Left renal pelvis (tissue), 4 donors: ENCODE measurements around the gene CCT4. TPM values are rescaled to one million over a fixed set of nuclear protein-coding genes. Genes with fewer than 3 reads are reported as not detected.
"Not testable (repeated sequence)": the region's sequence is repeated elsewhere in the genome, so short reads cannot be mapped to it uniquely, and the experiment has no call there.

ENCODE experiments used
- DNase-seq, 4 donors: peaks; one replicate each; pipeline ENCODE4 v3.0.0-alpha.2; 2013; ENCODE audit warnings: low read depth in 4 of 4, low spot score in 3 of 4
- polyA plus RNA-seq, 4 donors: library from polyadenylated mRNA; unstranded; fragments of 120-200 nt; gene quantifications; one replicate each; pipeline ENCODE4 v1.2.1, GENCODE V29; 2013; ENCODE audit not compliant: insufficient read length in 4 of 4

CCT4 gene
- 100 to 1,000 TPM; 134 to 202 (median 174) TPM for polyA plus RNA-seq

GRCh38 chr2:61888267-61889055 is at the start of gene CCT4:
Gene CCT4 (minus strand): TSS chr2:61888656. CDS start chr2:61888507, 149 bp downstream.
- DNase-seq: peak; percentile 78 to 81 (median 80)

- DNase-seq: no peak
Measured at GRCh38 chr2:61937886-61938285, 49.4 kb upstream of the CCT4 start.

DNA sequence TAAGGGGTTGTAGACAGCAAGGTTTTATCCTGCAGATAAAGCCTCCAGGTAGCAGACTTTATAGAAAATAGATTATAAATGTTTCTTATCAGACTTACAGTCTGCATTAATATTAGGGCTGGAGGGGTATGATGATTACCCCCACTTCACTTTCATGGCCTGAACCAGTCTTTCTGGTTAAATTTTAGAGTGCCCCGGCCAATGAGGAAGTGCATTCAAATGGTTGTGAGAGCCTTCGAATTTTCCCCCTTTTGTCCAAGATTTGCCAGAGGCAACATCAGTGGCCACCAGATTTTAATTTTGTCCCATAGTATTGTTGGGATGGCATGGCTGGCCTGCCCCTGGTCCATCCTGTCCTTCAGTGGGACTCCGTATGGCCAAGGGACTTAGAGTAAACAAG is 48.6 kb upstream of the CCT4 start:
- no peak for DNase-seq

DNA sequence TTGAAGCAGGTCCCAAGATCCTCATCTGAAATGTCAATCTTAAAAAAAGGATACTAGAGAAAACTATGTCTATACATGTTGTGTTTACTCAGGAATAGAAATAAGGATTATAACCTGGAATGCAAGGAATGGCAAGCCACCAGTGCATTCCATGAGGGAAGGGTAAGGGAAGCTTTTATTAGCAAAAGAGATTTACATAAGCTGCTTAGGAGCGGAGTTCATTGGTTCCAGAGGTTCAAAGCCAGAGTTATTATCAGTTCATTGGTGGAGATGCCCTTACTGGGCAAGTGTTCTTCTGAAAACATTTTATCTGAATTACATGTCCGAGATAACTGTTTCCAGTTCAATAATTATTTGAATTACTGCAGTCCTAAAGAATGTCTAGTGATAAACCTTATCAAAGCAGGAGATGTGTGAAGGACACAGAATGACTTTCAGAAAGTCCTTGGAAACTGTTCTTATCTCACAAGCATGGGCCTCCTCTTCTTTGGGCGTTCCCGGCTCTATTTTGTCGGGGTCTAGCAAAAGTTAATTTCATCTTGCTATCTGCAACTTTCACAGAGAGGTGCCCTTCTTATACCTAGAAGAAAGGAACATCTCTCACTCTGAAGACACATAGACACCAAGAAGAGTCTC is 40.5 kb upstream of the CCT4 start:
- DNase-seq: no peak

DNA sequence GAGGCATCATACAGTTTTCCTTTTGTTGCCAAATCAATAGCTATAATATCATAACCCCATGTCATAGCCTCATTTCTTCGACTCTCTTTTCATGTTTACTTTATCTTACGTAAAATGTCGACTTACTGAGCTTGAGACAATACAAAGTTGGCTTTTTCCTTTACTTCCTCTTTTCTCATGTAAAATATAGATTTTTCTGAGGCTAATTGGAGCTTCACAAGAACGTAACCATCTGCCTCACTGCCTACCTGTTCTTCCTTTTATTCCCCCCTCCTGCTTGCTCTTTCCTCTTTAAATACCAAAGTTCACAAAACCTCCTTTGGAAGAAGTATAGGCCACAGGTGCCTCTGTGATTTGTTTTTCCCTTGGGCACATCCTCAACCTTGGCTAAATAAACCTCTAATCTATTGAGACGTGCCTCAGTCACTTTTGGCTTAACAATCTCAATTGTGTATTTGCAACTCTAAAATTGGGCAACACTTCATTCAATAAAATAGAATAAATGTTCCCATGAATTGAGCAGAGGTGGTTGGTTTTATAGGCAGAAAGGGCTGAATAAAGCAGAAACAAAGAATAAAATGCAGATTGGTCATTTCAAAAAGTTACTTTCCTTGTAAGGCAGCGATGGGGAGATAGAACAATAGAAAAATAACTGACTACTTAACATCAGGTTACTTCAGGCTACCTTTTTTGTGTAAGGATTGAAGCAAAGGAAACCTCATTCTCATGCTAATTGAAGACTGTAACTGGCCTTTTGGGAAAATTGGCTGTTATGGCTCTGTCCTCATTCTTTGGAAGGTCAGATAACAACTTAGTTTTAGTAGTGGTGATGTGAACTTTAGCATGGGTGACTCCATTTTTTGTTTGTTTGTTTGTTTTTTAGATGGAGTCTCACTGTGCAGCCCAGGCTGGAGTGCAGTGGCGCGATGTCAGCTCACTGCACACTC is 38.3 kb upstream of the CCT4 start:
- no peak for DNase-seq

- no peak for DNase-seq
Measured at GRCh38 chr2:61924895-61925663, 36.6 kb upstream of the CCT4 start.

- DNase-seq: no peak
Measured at GRCh38 chr2:61922714-61923113, 34.3 kb upstream of the CCT4 start.

GRCh38 chr2:61920548-61920947 is 32.1 kb upstream of the CCT4 start:
- no peak for DNase-seq

- not testable (repeated sequence) for DNase-seq
Measured at GRCh38 chr2:61914794-61915193, 26.3 kb upstream of the CCT4 start.

DNA sequence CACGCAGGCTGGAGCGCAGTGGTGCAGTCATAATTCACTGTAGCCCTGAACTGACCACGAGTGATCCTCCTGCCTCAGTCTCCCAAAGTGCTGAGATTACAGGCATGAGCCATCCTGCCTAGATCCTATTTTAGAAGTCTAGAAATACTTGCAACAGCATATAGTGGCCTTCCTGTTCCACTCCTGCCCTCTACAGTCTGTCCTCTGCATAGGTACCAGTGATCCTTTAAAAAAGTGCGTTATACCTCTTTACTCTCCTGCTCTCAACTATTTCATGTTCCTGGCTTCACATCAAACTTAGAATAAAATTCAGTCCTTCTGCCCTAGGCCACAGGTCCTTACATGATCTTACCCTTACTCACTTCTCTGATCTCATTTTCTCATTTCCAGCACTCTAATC is 23.1 kb upstream of the CCT4 start:
- no peak for DNase-seq

DNA sequence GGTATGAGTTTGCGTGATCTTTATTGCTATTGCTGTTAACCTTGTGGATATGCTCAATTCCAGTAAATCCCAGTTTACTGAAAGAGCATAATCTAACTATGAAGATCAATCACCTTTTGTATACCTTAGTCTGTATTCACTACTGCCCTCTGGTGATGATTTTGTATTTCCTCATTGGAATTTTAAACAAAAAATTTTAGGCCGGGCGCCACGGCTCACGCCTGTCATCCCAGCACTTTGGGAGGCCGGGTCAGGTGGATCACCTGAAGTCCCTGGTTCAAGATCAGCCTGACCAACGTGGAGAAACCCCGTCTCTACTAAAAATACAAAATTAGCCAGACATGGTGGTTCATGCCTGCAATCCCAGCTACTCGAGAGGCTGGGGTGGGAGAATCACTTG is 22.1 kb upstream of the CCT4 start:
- DNase-seq: no peak

GRCh38 chr2:61909116-61909515 is 20.7 kb upstream of the CCT4 start:
- DNase-seq: no peak

- DNase-seq: no peak
Measured at GRCh38 chr2:61906186-61906470, 17.7 kb upstream of the CCT4 start.

DNA sequence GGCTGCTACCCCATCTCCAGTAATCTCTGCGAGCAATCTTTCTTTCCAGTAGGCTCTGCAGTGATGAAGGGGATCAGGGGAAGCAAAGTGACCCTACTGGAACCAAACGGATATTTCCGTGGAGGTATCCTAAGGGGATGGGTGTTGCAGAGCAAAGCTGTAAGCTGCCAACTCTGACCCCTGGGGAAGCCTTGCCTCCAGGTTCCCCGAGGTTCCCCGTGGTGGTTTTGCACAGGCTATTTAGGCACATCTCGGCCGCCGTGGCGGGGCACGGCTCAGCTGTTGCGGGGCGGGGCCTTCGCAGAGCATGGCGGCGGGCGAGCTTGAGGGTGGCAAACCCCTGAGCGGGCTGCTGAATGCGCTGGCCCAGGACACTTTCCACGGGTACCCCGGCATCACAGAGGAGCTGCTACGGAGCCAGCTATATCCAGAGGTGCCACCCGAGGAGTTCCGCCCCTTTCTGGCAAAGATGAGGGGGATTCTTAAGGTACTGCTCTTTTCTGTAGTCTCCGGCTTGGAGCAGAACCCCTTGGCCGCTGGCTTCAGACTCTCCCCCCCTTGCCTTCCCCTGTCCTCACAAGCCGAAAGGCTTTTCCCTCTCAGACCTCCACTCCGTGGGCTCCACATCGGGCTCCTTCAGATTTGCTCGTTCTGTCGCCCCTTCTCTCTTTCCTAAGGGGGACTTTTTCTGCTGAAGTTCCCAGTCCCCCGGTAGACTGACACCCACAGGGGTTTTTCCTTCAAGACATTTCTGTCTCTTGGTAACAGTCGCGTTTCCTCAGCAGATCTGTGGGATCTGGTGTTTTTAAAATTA is 17.1 kb upstream of the CCT4 start, which contains the start of gene COMMD1:
Gene COMMD1, plus strand, starts transcription at position 303 of the 814 bp plus-strand sequence. Its CDS starts 5 bp downstream, at position 308.
- peak in 2 of 4 donors; percentile 52 to 64 for DNase-seq

- DNase-seq: no peak
Measured at GRCh38 chr2:61900281-61900680, 11.8 kb upstream of the CCT4 start.

- DNase-seq: no peak
Measured at GRCh38 chr2:61898810-61899209, 10.4 kb upstream of the CCT4 start.

DNA sequence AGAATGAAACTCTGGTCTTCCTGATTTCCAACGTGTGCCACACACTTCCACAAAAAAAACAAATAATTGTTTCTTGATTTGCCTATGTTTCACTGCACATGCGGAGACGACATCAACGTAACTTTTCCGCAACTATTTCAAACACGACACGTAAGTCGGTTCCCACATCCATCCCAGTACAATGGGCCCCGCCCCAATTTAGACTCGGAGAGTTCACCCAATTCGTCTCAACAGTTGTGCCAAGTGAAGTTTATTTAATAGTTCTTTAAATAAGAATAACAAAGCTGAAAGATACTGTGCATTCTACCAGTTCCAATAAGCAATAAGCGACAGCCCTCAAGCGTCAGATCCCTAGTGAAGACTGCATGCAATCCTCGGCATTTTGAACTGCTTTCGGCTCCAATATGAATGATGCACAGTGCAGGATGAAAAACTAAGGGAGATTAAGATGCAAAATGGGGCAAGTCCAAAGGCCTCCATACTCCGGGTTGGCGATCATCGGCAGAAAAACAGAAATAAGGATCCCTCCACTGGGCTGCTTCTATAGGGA is 664 bp downstream of the CCT4 start:
- peak in 1 of 4 donors; percentile 43 for DNase-seq

DNA sequence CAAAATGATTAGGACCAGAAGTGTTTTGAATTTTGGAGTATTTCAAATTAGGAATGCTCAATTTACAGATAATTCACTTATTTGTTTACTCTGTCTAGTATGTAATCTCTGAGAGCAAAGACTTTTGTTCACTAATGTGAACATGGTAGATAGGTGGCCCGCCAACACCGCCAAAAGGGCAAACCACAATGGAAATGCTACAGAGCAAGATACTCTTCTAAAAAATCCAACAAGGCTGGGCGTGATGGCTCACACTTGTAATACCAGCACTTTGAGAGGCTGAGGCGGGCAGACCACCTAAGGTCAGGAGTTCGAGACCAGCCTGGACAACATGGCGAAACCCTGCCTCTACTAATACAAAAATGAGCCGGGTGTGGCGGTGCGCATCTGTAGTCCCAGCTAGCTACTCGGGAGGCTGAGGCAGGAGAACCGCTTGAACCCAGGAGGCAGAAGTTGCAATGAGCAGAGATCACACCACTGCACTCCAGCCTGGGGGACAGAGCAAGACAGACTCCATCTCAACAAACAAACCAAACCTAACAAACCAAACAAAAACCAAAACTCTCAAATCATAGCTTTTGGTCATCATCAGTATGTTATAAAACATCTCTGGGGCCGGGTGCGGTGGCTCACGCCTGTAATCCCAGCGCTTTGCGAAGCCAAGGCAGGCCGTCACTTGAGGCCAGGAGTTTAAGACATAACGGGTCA is 2.4 kb downstream of the CCT4 start:
- DNase-seq: no peak

DNA sequence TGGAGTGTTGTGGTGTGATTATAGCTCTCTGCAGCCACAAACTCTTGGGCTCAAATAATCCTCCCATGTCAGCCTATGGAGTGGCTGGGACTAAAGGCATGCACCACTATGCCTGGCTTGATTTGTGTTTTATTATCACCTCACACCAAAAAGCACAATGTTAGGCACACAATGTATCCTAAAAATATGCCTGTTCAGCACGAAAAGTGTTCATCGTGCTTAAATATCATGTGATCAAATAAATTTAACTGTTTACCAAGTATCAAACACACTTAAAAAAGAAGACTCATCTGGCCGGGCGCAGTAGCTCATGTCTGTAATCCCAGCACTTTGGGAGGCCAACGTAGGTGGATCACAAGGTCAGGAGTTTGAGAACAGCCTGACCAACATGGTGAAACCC is 5.6 kb downstream of the CCT4 start:
- no peak for DNase-seq
